ENCODE results near the gene USP11.

Gene USP11

GRCh38 chrX:47232803-47233332 is at the start of gene USP11:
Gene USP11 (plus strand): TSS chrX:47233009. CDS start chrX:47233044, 35 bp downstream.
- peak within 1 kb of the TSS; percentile 72 for H3K4me3 ChIP-seq (ENCODE audit: low read length)
- no peaks in the 10 kb centered on the region for H3K27me3 ChIP-seq (ENCODE audit: control insufficient read depth, insufficient read depth, low read length)
- peak within 1 kb of the TSS; percentile 95 for H3K27ac ChIP-seq (ENCODE audit: low read depth, low read length)
- H3K4me1 ChIP-seq (ENCODE audit: control insufficient read depth, insufficient read depth, low read length): no peaks in the 10 kb centered on the region
- peak within 1 kb of the TSS; percentile 13 for H3K9ac ChIP-seq (ENCODE audit: low read length)
- peaks cover 3% of the 10 kb centered on the region for H3K36me3 ChIP-seq (ENCODE audit: control insufficient read depth, insufficient read depth, low read length)

- H3K36me3 ChIP-seq (ENCODE audit: control insufficient read depth, insufficient read depth, low read length): peaks cover 5% of the 10 kb centered on the region
- no peaks in the 10 kb centered on the region for H3K4me1 ChIP-seq (ENCODE audit: control insufficient read depth, insufficient read depth, low read length)
- no peak overlapping the region for H3K4me3 ChIP-seq (ENCODE audit: low read length)
- H3K27me3 ChIP-seq (ENCODE audit: control insufficient read depth, insufficient read depth, low read length): peaks cover 8% of the 10 kb centered on the region
- H3K9ac ChIP-seq (ENCODE audit: low read length): no peak overlapping the region
- H3K27ac ChIP-seq (ENCODE audit: low read depth, low read length): no peak overlapping the region
Observed at GRCh38 chrX:47184486-47184885, 48.3 kb upstream of the USP11 start.

GRCh38 chrX:47185241-47185640 is 47.6 kb upstream of the USP11 start:
- Histone ChIP-seq H3K9ac (ENCODE audit: low read length) (no peak overlapping the region), H3K36me3 (ENCODE audit: control insufficient read depth, insufficient read depth, low read length) (peaks cover 5% of the 10 kb centered on the region), H3K27ac (ENCODE audit: low read depth, low read length) (no peak overlapping the region), H3K4me1 (ENCODE audit: control insufficient read depth, insufficient read depth, low read length) (no peaks in the 10 kb centered on the region), H3K4me3 (ENCODE audit: low read length) (no peak overlapping the region), H3K27me3 (ENCODE audit: control insufficient read depth, insufficient read depth, low read length) (peaks cover 8% of the 10 kb centered on the region)

- Histone ChIP-seq H3K4me3 (ENCODE audit: low read length) (no peak overlapping the region), H3K36me3 (ENCODE audit: control insufficient read depth, insufficient read depth, low read length) (peaks cover 2% of the 10 kb centered on the region), H3K4me1 (ENCODE audit: control insufficient read depth, insufficient read depth, low read length) (no peaks in the 10 kb centered on the region), H3K9ac (ENCODE audit: low read length) (no peak overlapping the region), H3K27me3 (ENCODE audit: control insufficient read depth, insufficient read depth, low read length) (peaks cover 8% of the 10 kb centered on the region), H3K27ac (ENCODE audit: low read depth, low read length) (no peak overlapping the region)
Observed at GRCh38 chrX:47186096-47186740, 46.6 kb upstream of the USP11 start.

DNA sequence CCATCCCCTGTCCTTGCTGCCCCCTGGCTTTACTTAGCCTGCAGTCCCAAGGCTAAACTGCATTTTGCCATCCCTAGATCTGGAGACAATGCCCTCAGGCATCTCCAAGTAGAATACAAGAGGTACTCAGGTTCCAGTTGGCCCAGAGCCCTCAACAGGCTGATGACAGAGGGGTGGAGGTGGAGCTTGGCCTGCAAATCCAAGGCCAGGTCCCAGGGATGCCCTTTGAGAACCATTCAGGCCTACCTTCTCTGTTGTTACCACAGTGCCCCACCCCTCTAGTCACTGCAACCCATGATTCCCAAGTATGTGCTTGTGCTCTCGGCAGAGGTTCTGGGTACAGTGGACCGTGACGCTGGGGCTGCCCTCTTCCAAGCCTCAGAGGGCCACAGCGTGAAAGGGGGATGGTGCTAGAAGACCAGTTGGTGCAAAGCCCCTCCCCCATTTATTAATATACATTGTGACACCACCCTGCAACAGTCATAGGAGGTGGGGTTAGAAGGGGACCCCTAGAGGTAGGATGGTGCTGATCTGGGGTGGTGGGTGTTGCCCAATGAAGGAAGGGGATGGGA is 45.6 kb upstream of the USP11 start:
- H3K4me3 ChIP-seq (ENCODE audit: low read length): no peak overlapping the region
- no peak overlapping the region for H3K27ac ChIP-seq (ENCODE audit: low read depth, low read length)
- no peaks in the 10 kb centered on the region for H3K4me1 ChIP-seq (ENCODE audit: control insufficient read depth, insufficient read depth, low read length)
- H3K9ac ChIP-seq (ENCODE audit: low read length): no peak overlapping the region
- peaks cover 2% of the 10 kb centered on the region for H3K36me3 ChIP-seq (ENCODE audit: control insufficient read depth, insufficient read depth, low read length)
- H3K27me3 ChIP-seq (ENCODE audit: control insufficient read depth, insufficient read depth, low read length): peaks cover 5% of the 10 kb centered on the region

- Histone ChIP-seq H3K4me1 (ENCODE audit: control insufficient read depth, insufficient read depth, low read length) (peaks cover 3% of the 10 kb centered on the region), H3K9ac (ENCODE audit: low read length) (no peak overlapping the region), H3K4me3 (ENCODE audit: low read length) (no peak overlapping the region), H3K27ac (ENCODE audit: low read depth, low read length) (no peak overlapping the region), H3K36me3 (ENCODE audit: control insufficient read depth, insufficient read depth, low read length) (no peaks in the 10 kb centered on the region), H3K27me3 (ENCODE audit: control insufficient read depth, insufficient read depth, low read length) (peaks cover 2% of the 10 kb centered on the region)
Observed at GRCh38 chrX:47189906-47190305, 42.9 kb upstream of the USP11 start.

DNA sequence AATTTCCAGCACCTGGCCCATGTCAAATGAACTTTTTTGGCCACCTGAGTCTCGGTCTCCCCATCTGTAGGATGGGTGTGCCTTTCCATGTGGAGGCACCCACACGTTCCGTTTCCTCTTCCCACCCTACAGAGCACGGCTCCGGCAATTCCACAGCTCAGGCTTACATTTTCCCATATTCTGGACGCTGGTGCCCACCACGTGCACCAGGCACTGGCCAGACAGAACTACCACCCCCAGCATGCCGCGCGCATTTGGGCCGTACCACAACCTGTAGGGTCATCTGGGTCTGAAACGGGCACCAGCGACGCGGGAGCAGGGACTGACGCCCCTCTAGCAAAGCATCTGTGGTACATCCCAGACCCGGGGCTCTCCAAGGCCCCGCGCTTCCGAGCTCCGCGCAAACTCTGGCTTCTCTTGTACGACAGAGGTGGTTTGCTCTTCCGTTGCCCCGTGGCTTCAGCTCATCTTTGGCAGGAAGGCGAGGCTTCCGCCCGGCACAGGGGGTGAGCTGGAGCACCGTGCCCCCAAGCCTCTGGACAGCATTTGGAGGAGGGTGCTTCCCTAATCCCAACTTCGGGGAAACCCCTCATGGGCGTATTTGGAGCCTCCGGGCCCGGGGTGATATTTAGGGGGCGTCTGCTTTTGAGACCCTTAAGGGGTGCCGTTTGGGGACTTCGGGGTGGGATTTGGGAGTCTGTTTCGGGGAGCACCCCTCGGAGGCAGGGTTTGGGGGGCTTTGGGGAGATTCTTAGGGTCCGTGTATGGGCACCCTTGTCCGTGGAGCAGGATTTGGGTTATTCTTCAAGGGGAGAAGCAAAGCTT is 42.2 kb upstream of the USP11 start:
- Histone ChIP-seq H3K36me3 (ENCODE audit: control insufficient read depth, insufficient read depth, low read length) (no peaks in the 10 kb centered on the region), H3K27ac (ENCODE audit: low read depth, low read length) (no peak overlapping the region), H3K4me3 (ENCODE audit: low read length) (peak overlapping the region; percentile 65), H3K4me1 (ENCODE audit: control insufficient read depth, insufficient read depth, low read length) (peaks cover 3% of the 10 kb centered on the region), H3K9ac (ENCODE audit: low read length) (no peak overlapping the region), H3K27me3 (ENCODE audit: control insufficient read depth, insufficient read depth, low read length) (peaks cover 2% of the 10 kb centered on the region)

DNA sequence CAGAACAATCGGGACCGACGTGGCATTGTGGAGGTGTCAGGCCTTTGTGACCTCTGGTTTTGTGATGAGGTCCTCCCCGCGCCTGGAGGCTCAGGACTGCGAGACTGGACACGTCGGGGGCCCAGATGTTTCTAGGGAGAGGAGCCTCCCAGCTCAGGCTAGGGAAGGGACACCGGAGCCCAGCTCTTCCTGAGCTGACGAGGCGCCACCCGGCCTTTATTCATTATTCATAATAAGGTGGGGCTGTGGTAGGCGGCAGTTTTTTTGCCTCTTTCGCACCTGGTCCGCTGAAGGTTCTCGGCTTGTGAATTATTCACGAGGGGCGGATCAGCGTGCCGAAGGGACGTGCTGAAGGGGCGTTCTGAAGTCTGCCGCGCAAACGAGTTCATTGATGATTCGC is 41.5 kb upstream of the USP11 start:
- no peak overlapping the region for H3K9ac ChIP-seq (ENCODE audit: low read length)
- H3K27ac ChIP-seq (ENCODE audit: low read depth, low read length): no peak overlapping the region
- H3K4me3 ChIP-seq (ENCODE audit: low read length): peak overlapping the region; percentile 65

GRCh38 chrX:47191806-47192401 is 40.9 kb upstream of the USP11 start:
- peak overlapping the region; percentile 65 for H3K4me3 ChIP-seq (ENCODE audit: low read length)
- peaks cover 14% of the 10 kb centered on the region for H3K4me1 ChIP-seq (ENCODE audit: control insufficient read depth, insufficient read depth, low read length)
- peaks cover 2% of the 10 kb centered on the region for H3K27me3 ChIP-seq (ENCODE audit: control insufficient read depth, insufficient read depth, low read length)
- H3K36me3 ChIP-seq (ENCODE audit: control insufficient read depth, insufficient read depth, low read length): peaks cover under 1% of the 10 kb centered on the region
- no peak overlapping the region for H3K27ac ChIP-seq (ENCODE audit: low read depth, low read length)
- no peak overlapping the region for H3K9ac ChIP-seq (ENCODE audit: low read length)

More for the DNA sequence above, 41.5 kb upstream of the USP11 start:
- no peaks in the 10 kb centered on the region for H3K36me3 ChIP-seq (ENCODE audit: control insufficient read depth, insufficient read depth, low read length)
- H3K4me1 ChIP-seq (ENCODE audit: control insufficient read depth, insufficient read depth, low read length): peaks cover 8% of the 10 kb centered on the region
- peaks cover 2% of the 10 kb centered on the region for H3K27me3 ChIP-seq (ENCODE audit: control insufficient read depth, insufficient read depth, low read length)

DNA sequence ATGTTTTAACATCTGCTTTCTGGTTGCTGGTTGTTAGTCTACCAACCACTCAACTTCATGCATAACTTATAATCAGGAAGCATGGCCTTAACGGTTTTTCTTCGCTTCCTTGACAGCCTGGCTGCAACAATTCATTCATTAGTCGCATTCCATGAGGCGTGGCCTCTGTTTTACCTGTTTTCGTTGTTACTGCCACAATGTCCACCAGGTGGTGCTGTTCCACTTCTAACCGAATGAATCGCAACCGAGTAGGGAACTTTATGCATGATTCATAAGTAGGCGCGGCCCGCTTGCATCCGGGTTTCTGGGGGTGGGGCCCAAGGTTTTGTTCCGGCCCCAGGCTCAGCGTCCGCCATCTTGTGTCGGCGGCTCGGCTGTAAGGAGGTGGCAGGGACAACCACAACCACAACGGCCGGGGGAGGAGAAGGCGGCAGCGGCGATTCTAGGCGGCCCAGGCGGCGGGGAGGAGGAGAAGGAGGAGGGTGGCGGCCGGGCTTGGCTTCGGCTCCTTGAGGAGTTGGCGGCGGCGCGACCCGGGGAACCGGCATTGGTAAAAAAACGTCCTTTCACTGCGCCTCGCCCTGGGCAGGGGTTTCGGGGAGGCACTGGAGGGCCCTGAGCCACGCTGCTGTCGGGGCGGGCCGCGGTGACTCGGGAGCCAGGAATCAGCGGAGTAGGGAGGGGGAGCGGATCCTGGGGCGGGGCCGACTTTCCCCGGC is 39.2 kb upstream of the USP11 start, which contains the start of gene UBA1:
Gene UBA1 (plus strand): TSS at position 355 of the 719 bp plus-strand sequence. CDS start 4,974 bp downstream, outside the sequence.
- H3K4me1 ChIP-seq (ENCODE audit: control insufficient read depth, insufficient read depth, low read length): peaks cover 17% of the 10 kb centered on the region
- peaks cover 12% of the 10 kb centered on the region for H3K36me3 ChIP-seq (ENCODE audit: control insufficient read depth, insufficient read depth, low read length)
- H3K9ac ChIP-seq (ENCODE audit: low read length): peak within 1 kb of the TSS; percentile 81
- peak within 1 kb of the TSS; percentile 96 for H3K27ac ChIP-seq (ENCODE audit: low read depth, low read length)
- peak within 1 kb of the TSS; percentile 74 for H3K4me3 ChIP-seq (ENCODE audit: low read length)
- H3K27me3 ChIP-seq (ENCODE audit: control insufficient read depth, insufficient read depth, low read length): no peaks in the 10 kb centered on the region

- peaks cover 17% of the 10 kb centered on the region for H3K4me1 ChIP-seq (ENCODE audit: control insufficient read depth, insufficient read depth, low read length)
- H3K27ac ChIP-seq (ENCODE audit: low read depth, low read length): peak overlapping the region; percentile 96
Observed at GRCh38 chrX:47194194-47194787, 38.5 kb upstream of the USP11 start.

More at GRCh38 chrX:47194194-47194787, 38.5 kb upstream of the USP11 start:
- Histone ChIP-seq H3K27me3 (ENCODE audit: control insufficient read depth, insufficient read depth, low read length) (no peaks in the 10 kb centered on the region), H3K36me3 (ENCODE audit: control insufficient read depth, insufficient read depth, low read length) (peaks cover 19% of the 10 kb centered on the region), H3K9ac (ENCODE audit: low read length) (peak overlapping the region; percentile 81), H3K4me3 (ENCODE audit: low read length) (peak overlapping the region; percentile 74)
